GM19372 (cell line): ENCODE results near the gene EIF3D.
"Not testable (repeated sequence)": the region's sequence is repeated elsewhere in the genome, so short reads cannot be mapped to it uniquely, and the experiment has no call there.

ENCODE experiments used
- ATAC-seq: cut with Tn5 transposase; IDR thresholded peaks from one replicate; pipeline ENCODE4 v1.9.1; 2021; ENCODE audit warnings: mild to moderate bottlenecking, low read depth, moderate library complexity; ENCODE audit not compliant: unreplicated experiment

The EIF3D gene

GRCh38 chr22:36550701-36551495, 21.9 kb upstream of the EIF3D start:
- no peak for ATAC-seq

- no peak for ATAC-seq
Measured at GRCh38 chr22:36549033-36549432, 20.1 kb upstream of the EIF3D start.

GRCh38 chr22:36548606-36549005, 19.6 kb upstream of the EIF3D start:
- ATAC-seq: no peak

GRCh38 chr22:36546932-36547331, 18.0 kb upstream of the EIF3D start:
- ATAC-seq: no peak

GRCh38 chr22:36546092-36546804, 17.3 kb upstream of the EIF3D start:
- ATAC-seq: no peak

- ATAC-seq: no peak
Measured at GRCh38 chr22:36544107-36544620, 15.2 kb upstream of the EIF3D start.

- ATAC-seq: no peak
Measured at GRCh38 chr22:36541831-36542411, 13.0 kb upstream of the EIF3D start.

- no peak for ATAC-seq
Measured at GRCh38 chr22:36540867-36541642, 12.1 kb upstream of the EIF3D start.

GRCh38 chr22:36538529-36538928, 9.6 kb upstream of the EIF3D start:
- ATAC-seq: no peak

GRCh38 chr22:36536717-36537116, 7.8 kb upstream of the EIF3D start:
- no peak for ATAC-seq

GRCh38 chr22:36533320-36533719, 4.4 kb upstream of the EIF3D start:
- ATAC-seq: not testable (repeated sequence)

GRCh38 chr22:36532466-36532865, 3.5 kb upstream of the EIF3D start:
- no peak for ATAC-seq

GRCh38 chr22:36528341-36528740, 625 bp downstream of the EIF3D start:
- no peak for ATAC-seq

- no peak for ATAC-seq
Measured at GRCh38 chr22:36522662-36523061, 6.3 kb downstream of the EIF3D start.

- no peak for ATAC-seq
Measured at GRCh38 chr22:36520423-36520822, 8.5 kb downstream of the EIF3D start.

GRCh38 chr22:36519906-36520305, 9.1 kb downstream of the EIF3D start:
- not testable (repeated sequence) for ATAC-seq

GRCh38 chr22:36514766-36515165, 14.2 kb downstream of the EIF3D start:
- ATAC-seq: no peak

- no peak for ATAC-seq
Measured at GRCh38 chr22:36512991-36513390, 16.0 kb downstream of the EIF3D start.

GRCh38 chr22:36512333-36512732, 16.6 kb downstream of the EIF3D start:
- no peak for ATAC-seq
